Type B pancreatic cell (in vitro differentiated cells): ENCODE measurements around the gene PYGM. TPM values are rescaled to one million over a fixed set of nuclear protein-coding genes. Genes with fewer than 3 reads are reported as not detected.

Experiments used
- DNase-seq: peaks from one replicate; pipeline ENCODE4 v3.0.0; 2021; ENCODE audit warnings: mixed read lengths; ENCODE audit not compliant: unreplicated experiment; ENCODE audit errors: extremely low spot score
- H3K27ac Mint-ChIP-seq: 2 replicates; pipeline ENCODE4 v1.8.0; 2021; ENCODE audit warnings: mild to moderate bottlenecking, mixed read lengths
- H3K27me3 Mint-ChIP-seq: 2 replicates; pipeline ENCODE4 v1.8.0; 2021; ENCODE audit warnings: mixed read lengths
- H3K36me3 Mint-ChIP-seq: 2 replicates; pipeline ENCODE4 v1.8.0; 2021; ENCODE audit warnings: mixed read lengths
- H3K4me1 Mint-ChIP-seq: one replicate; pipeline ENCODE4 v1.8.0; 2021; ENCODE audit warnings: mixed read lengths; ENCODE audit not compliant: unreplicated experiment
- H3K4me3 Mint-ChIP-seq: 2 replicates; pipeline ENCODE4 v1.8.0; 2021; ENCODE audit warnings: mild to moderate bottlenecking, mixed read lengths
- H3K9me3 Mint-ChIP-seq: 2 replicates; pipeline ENCODE4 v1.8.0; 2021; ENCODE audit warnings: mixed read lengths
- total RNA-seq: library from RNA; stranded (reverse); gene quantifications from 2 replicates; pipeline ENCODE4 v1.2.1, GENCODE V29; 2021; ENCODE audit warnings: low replicate concordance
- TF ChIP-seq, protein P1 (sequence below): fragments of 200-600 bp; sonication (generic); conservative IDR thresholded peaks from 2 replicates; pipeline ENCODE4 v1.5.0; 2021; ENCODE audit warnings: antibody characterized with exemption, mild to moderate bottlenecking

Gene PYGM
- total RNA-seq, 1 donor from 2014 or later = 239 TPM

DNA sequence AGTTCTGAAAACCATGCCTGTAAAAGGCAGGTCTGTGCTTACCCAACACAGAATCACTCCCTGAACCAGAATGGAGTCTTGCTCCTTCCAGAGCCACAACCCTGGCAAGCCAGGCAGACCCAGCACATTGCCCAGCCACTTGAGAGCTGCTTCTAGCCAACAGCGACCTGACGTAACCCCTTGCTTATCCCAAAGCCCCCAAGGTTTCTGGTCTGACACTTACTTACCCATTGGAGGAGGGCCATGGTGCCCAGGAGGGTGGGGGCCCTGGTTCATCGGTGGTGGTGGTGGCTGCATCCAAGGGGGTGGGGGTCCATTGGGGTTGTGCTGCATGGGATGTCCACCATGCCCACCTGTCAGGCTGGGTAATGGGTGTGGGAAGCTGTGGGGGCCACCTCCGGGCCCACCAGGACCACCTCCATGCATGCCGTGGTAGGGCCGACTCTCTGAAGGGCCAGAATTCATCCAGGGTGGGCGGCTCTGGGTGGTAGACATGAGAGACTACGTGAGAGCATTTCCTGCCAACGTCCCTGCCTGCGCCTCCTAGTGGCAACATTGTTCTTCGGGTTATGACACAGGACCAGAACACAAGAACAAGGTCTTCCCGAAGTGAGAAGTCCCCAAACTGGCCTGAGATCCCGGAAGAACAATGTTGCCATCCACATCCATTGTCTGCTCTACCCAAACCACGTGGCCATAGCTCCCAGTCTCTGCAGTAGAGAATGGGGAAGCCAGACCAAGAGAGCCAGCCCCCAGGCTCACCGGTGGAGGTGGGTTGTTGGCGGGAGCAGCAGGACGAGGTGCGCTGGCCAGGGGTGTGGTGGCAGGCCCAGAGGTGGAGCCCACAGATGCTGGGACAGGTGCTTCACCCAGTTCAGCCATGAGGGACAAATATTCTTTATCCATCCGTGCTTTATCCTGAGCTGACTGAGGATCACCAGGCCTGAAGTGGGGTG is 7.8 kb upstream of the PYGM start:
- H3K4me3 Mint-ChIP-seq = no peak overlapping the region
- no peaks in the 10 kb centered on the region for H3K9me3 Mint-ChIP-seq
- H3K27ac Mint-ChIP-seq = peak overlapping the region; percentile 67
- no peaks in the 10 kb centered on the region for H3K27me3 Mint-ChIP-seq
- DNase-seq = no peak
- peaks cover 34% of the 10 kb centered on the region for H3K4me1 Mint-ChIP-seq
- TF ChIP-seq, protein P1, sequence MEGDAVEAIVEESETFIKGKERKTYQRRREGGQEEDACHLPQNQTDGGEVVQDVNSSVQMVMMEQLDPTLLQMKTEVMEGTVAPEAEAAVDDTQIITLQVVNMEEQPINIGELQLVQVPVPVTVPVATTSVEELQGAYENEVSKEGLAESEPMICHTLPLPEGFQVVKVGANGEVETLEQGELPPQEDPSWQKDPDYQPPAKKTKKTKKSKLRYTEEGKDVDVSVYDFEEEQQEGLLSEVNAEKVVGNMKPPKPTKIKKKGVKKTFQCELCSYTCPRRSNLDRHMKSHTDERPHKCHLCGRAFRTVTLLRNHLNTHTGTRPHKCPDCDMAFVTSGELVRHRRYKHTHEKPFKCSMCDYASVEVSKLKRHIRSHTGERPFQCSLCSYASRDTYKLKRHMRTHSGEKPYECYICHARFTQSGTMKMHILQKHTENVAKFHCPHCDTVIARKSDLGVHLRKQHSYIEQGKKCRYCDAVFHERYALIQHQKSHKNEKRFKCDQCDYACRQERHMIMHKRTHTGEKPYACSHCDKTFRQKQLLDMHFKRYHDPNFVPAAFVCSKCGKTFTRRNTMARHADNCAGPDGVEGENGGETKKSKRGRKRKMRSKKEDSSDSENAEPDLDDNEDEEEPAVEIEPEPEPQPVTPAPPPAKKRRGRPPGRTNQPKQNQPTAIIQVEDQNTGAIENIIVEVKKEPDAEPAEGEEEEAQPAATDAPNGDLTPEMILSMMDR = peak; percentile 87
- peaks cover 59% of the 10 kb centered on the region for H3K36me3 Mint-ChIP-seq

DNA sequence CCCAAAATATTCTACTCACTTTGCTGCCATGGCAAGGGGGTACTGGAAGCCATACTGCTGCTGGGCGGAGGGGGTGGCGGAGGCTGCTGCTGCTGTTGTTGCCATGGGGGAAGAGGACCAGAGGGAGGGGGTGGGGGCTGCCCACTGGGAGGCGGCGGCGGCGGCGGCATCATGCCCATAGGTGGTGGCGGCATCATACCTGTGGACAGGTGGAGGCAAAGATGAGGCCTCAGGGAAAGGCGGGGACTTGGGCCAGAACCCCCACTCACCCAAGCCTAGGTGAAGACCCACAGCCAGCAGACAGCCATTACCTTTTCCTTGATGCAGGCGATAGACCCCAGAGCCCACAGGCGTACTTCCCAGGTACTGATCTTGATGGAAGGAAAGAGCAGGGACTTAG is 7.1 kb upstream of the PYGM start:
- Mint-ChIP-seq H3K27me3 (no peaks in the 10 kb centered on the region), H3K27ac (no peak overlapping the region), H3K36me3 (peaks cover 52% of the 10 kb centered on the region), H3K4me3 (no peak overlapping the region), H3K4me1 (peaks cover 38% of the 10 kb centered on the region), H3K9me3 (no peaks in the 10 kb centered on the region)
- DNase-seq = no peak
- TF ChIP-seq, protein P1 = no peak

DNA sequence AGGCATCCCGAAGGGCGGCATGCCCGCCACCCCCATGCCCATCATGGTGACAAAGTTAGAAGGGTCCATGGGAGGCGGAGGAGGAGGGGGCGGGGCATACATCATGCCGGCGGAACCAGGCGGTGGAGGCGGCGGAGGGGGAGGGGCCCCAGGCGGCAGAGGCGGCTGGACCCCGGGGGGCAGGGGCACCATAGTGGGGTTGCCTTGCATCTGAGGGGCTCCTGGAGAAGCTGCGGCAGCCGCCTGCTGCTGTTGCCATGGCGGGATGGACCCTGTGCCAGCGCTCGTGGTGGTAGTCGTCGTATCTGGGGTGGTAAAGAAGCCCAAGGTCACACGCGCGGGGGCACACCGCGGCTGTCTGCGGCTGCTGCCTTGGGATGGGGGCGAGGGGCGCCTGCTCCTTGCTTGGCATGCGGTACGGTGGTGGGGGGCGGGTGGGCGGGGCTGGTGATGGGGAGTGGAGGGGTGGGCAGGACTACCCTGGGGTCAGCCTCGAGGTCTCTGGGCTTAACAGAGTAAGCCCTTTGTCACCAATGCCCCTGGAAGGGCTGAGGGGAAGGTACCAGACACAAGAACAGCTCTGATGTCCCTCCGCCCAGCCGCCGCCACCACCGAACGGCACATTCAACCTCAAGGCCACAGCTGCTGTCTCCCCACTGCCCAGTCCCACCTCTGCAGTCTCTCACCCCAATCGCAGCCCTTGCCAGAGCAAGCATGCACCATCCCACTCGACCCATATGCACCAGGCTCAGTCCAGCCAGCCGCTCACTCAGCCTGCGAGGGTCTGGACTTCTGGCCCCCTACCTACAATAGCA is 6.3 kb upstream of the PYGM start:
- Mint-ChIP-seq H3K4me3 (no peak overlapping the region), H3K9me3 (no peaks in the 10 kb centered on the region), H3K36me3 (peaks cover 44% of the 10 kb centered on the region), H3K27ac (no peak overlapping the region), H3K4me1 (peaks cover 38% of the 10 kb centered on the region), H3K27me3 (no peaks in the 10 kb centered on the region)
- DNase-seq = no peak
- TF ChIP-seq, protein P1 = no peak

DNA sequence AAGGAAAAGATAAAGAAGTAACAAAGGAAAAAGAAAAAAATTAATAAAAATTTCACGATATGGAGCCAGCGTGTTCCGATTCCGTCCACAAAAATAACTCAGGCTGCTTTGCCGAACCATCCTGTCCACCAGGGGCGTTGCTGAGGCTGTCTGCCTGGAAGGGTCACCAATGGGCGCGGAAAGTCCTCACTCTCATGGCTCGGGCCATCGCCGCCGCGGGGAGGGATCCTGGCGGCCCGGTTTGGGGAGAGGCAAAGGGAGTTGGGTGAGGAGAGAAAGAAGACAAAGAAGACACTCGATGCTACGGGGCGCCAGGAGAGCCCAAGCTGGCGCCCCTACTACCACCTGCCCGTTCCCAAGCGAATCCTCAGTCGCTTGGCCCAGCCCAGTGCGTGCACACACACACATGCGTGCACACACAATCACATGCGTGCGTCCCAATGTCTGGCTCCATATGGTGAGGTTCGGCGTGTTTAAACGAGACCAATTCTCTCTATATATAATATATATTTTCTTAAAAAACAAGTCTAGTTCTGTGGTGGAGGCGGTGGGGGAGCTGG is 5.6 kb upstream of the PYGM start:
- H3K4me3 Mint-ChIP-seq = peak overlapping the region; percentile 44
- no peak for DNase-seq
- peaks cover 38% of the 10 kb centered on the region for H3K36me3 Mint-ChIP-seq
- no peaks in the 10 kb centered on the region for H3K9me3 Mint-ChIP-seq
- TF ChIP-seq, protein P1 = peak; percentile 63
- H3K27me3 Mint-ChIP-seq = no peaks in the 10 kb centered on the region
- H3K4me1 Mint-ChIP-seq = peaks cover 43% of the 10 kb centered on the region
- peak overlapping the region; percentile 84 for H3K27ac Mint-ChIP-seq

DNA sequence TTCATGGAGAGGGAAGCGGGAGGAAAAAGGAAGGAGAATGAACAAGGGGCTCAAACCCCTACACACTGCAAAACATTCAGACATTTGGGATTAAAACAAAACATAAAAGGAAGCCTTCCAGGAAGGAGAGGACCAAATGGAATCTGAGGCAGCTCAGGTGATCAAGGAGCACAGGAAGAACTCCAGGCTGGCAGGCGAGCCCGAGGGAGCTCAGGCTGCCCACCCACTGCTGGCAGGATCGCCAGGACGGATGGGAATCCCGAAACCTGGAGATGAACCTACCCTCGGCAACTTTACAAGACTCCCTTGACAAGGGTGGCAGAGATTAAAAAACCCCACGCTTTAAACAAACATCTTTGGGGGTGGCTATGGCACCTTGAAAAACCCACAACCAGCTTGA is 5.0 kb upstream of the PYGM start:
- Mint-ChIP-seq H3K27ac (peak overlapping the region; percentile 84), H3K4me1 (peaks cover 48% of the 10 kb centered on the region), H3K27me3 (no peaks in the 10 kb centered on the region), H3K36me3 (peaks cover 35% of the 10 kb centered on the region), H3K9me3 (no peaks in the 10 kb centered on the region), H3K4me3 (peak overlapping the region; percentile 44)
- no peak for DNase-seq
- TF ChIP-seq, protein P1 = no peak
